Natural killer cell (primary cell): ENCODE data around the gene ZC3H15. TPM values are rescaled to one million over a fixed set of nuclear protein-coding genes. Genes with fewer than 3 reads are reported as not detected.
A peak's percentile ranks its signal among the peaks of the same experiment; 100 is the strongest.

Experiments
- ATAC-seq, 3 donors: fragments of 150-1000 bp in 2 of 3; fragments of 200-7000 bp in 1 of 3; cut with Tn5 transposase; 1 replicate in 1 of 3; 2 replicates in 2 of 3; pipeline ENCODE4 v1.10.0; 2021; ENCODE audit warnings: mild to moderate bottlenecking in 2 of 3, moderate library complexity in 2 of 3
- DNase-seq, 2 donors: peaks; one replicate each; pipeline versions ENCODE4 v3.0.0 to v3.0.0-alpha.2; 2013 to 2021; ENCODE audit warnings: mixed read lengths in 1 of 2
- H3K27ac ChIP-seq: one replicate; pipeline ENCODE4 v1.5.1; 2013; ENCODE audit warnings: mild to moderate bottlenecking, low read length
- H3K27me3 ChIP-seq: one replicate; pipeline ENCODE4 v1.6.1; 2013; ENCODE audit warnings: low read length; ENCODE audit not compliant: control insufficient read depth, insufficient read depth
- H3K36me3 ChIP-seq: one replicate; pipeline ENCODE4 v1.6.1; 2013; ENCODE audit warnings: low read length; ENCODE audit not compliant: control insufficient read depth, insufficient read depth
- H3K4me1 ChIP-seq: one replicate; pipeline ENCODE4 v1.6.1; 2013; ENCODE audit warnings: low read length; ENCODE audit not compliant: control insufficient read depth, insufficient read depth
- H3K4me3 ChIP-seq: one replicate; pipeline ENCODE4 v1.5.1; 2013; ENCODE audit warnings: low read length
- H3K9me3 ChIP-seq: one replicate; pipeline ENCODE4 v1.6.1; 2013; ENCODE audit warnings: low read length; ENCODE audit not compliant: control insufficient read depth, insufficient read depth
- H3K27ac Mint-ChIP-seq, 2 donors: one replicate each; pipeline ENCODE4 v1.8.0; 2022; ENCODE audit warnings: mild to moderate bottlenecking in 2 of 2, mixed read lengths in 2 of 2, moderate library complexity in 1 of 2
- H3K27me3 Mint-ChIP-seq, 2 donors: one replicate each; pipeline ENCODE4 v1.8.0; 2022; ENCODE audit warnings: low read depth in 2 of 2, mixed read lengths in 2 of 2
- H3K36me3 Mint-ChIP-seq: one replicate; pipeline ENCODE4 v1.8.0; 2022; ENCODE audit warnings: mixed read lengths
- H3K4me1 Mint-ChIP-seq, 2 donors: one replicate each; pipeline ENCODE4 v1.8.0; 2022; ENCODE audit warnings: mixed read lengths in 2 of 2
- H3K4me3 Mint-ChIP-seq: one replicate; pipeline ENCODE4 v1.8.0; 2022; ENCODE audit warnings: mild to moderate bottlenecking, moderate library complexity, mixed read lengths
- H3K9me3 Mint-ChIP-seq, 2 donors: one replicate each; pipeline ENCODE4 v1.8.0; 2022; ENCODE audit warnings: mixed read lengths in 2 of 2
- WGBS: methylation state at CpG from one replicate; pipeline ENCODE4 v1.1.7; 2013; ENCODE audit warnings: missing lambda C conversion rate; ENCODE audit not compliant: insufficient coverage; 5-methylcytosine and 5-hydroxymethylcytosine counted together
- intact Hi-C: fragments of 100-400 bp; cut with micrococcal nuclease; formaldehyde crosslinking; loops from one replicate; pipeline ENCODE4 v1.14.2; 2022
- total RNA-seq, 4 donors: library from RNA; stranded (reverse); fragments of 120-200 nt in 1 of 4; gene quantifications; one replicate each; pipeline versions ENCODE4 v1.2.3 to v1.2.4, GENCODE V29; 2013 to 2022
- TF ChIP-seq, protein P1 (sequence below): fragments of 200-600 bp; IDR thresholded peaks from one replicate; pipeline ENCODE4 v1.8.0; 2022; ENCODE audit warnings: antibody characterized with exemption

Gene ZC3H15
- total RNA-seq, 3 donors from 2014 or later (not counting 1 experiment from before 2014, with no cell fraction given): 92.5 to 115 (median 106) TPM

DNA sequence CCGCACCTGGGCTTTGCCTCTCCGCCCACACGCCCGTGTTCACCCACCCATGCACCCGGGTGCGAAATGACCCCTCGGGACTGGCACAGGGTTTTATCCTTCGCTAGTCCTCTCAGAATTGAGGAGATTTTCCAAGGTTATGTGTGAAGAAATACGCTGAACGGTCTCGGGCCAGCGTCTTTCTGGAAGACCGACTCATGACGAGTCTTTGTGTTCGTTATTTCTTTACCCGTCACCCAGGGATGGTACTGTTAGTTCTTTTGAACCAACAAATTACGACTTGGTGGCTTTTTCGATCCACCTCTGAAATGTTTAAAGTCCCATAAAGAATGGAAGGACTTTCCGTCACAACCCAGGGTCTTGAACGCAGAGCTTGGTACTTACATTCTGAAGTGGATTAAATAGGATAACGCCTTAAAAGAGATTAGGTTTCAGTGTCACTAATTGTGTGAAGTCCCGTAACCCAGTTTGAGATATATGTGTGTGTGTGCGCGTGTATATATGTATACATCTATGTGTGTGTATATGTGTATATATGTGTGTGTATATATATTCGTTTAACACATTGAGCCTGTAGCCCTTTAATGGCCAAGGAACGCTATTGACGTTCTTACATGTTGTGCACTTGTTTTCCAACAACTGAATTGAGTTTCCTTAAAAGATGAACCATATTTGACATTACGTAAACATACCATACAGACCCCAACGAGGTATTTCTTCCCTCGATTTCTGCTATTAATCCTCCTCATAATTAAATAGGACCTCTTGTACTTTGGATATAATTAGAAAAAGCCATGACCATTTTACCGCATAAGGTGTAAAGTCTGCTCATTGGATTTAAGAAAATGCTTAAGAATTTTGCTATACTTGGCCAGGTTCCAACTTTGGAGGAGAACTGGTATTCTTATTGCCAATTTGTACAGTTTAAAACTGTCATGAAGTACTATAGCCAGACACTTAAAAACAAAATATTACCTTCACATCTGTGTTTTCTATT is 889 bp downstream of the ZC3H15 start:
- Histone ChIP-seq H3K4me3 (peak overlapping the region; percentile 88), H3K9me3 (no peaks in the 10 kb centered on the region), H3K36me3 (no peaks in the 10 kb centered on the region), H3K27me3 (no peaks in the 10 kb centered on the region), H3K4me1 (no peaks in the 10 kb centered on the region), H3K27ac (peak overlapping the region; percentile 89)
- H3K27ac Mint-ChIP-seq: peak overlapping the region; percentile 97 to 98
- intact Hi-C loops: loop anchor here (2.0 kb wide), 1 partner anchor 104 kb away; the partner anchor contains the start of gene ITGAV
- TF ChIP-seq, protein P1, sequence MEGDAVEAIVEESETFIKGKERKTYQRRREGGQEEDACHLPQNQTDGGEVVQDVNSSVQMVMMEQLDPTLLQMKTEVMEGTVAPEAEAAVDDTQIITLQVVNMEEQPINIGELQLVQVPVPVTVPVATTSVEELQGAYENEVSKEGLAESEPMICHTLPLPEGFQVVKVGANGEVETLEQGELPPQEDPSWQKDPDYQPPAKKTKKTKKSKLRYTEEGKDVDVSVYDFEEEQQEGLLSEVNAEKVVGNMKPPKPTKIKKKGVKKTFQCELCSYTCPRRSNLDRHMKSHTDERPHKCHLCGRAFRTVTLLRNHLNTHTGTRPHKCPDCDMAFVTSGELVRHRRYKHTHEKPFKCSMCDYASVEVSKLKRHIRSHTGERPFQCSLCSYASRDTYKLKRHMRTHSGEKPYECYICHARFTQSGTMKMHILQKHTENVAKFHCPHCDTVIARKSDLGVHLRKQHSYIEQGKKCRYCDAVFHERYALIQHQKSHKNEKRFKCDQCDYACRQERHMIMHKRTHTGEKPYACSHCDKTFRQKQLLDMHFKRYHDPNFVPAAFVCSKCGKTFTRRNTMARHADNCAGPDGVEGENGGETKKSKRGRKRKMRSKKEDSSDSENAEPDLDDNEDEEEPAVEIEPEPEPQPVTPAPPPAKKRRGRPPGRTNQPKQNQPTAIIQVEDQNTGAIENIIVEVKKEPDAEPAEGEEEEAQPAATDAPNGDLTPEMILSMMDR: no peak
- 4% methylated on average over 29 of the region's 31 CpGs for WGBS
- peaks cover 63 to 66% of the 10 kb centered on the region in 2 donors for H3K4me1 Mint-ChIP-seq
- ATAC-seq: peak in 1 of 3 donors; percentile 2
- no peaks in the 10 kb centered on the region for H3K27me3 Mint-ChIP-seq
- H3K4me3 Mint-ChIP-seq: peak overlapping the region; percentile 99
- DNase-seq: peak in 1 of 2 donors; percentile 33
- H3K36me3 Mint-ChIP-seq: no peaks in the 10 kb centered on the region
- no peaks in the 10 kb centered on the region for H3K9me3 Mint-ChIP-seq

DNA sequence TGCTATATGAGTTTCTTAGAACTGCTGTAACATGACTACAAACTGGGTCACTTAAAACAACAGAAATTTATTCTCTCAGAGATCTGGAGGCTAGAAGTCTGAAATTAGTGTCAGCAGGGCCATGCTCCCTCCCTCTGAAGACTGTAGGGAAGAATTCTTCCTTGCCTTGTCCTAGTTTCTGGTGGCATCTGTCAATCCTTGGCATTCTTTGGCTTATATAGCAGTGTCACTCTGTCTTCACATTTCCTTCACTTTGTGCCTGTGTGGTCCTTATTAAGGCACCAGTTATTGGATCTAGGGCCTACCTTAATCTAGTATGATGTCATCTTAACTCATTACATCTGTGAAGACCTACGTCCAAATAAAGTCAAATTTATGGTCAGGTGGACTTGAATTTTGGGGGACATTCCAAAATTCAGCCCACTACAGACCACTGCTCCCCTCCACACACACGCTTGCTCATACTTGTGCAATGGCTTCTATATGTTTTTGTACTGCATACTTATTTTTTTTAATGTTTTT is 7.6 kb downstream of the ZC3H15 start:
- Mint-ChIP-seq H3K9me3 (no peaks in the 10 kb centered on the region), H3K4me1 (peaks cover 68 to 78% of the 10 kb centered on the region in 2 donors), H3K27me3 (no peaks in the 10 kb centered on the region), H3K4me3 (no peak overlapping the region), H3K36me3 (no peaks in the 10 kb centered on the region), H3K27ac (peak overlapping the region; percentile 61 to 72)
- Histone ChIP-seq H3K4me1 (no peaks in the 10 kb centered on the region), H3K4me3 (no peak overlapping the region), H3K9me3 (no peaks in the 10 kb centered on the region), H3K27ac (no peak overlapping the region), H3K36me3 (peaks cover 24% of the 10 kb centered on the region), H3K27me3 (no peaks in the 10 kb centered on the region)
- TF ChIP-seq, protein P1: no peak
- intact Hi-C loops: no loop called here
- whole genome bisulfite sequencing: 92% methylated on average over 2 of the region's 2 CpGs
- DNase-seq: no peak
- ATAC-seq: no peak

DNA sequence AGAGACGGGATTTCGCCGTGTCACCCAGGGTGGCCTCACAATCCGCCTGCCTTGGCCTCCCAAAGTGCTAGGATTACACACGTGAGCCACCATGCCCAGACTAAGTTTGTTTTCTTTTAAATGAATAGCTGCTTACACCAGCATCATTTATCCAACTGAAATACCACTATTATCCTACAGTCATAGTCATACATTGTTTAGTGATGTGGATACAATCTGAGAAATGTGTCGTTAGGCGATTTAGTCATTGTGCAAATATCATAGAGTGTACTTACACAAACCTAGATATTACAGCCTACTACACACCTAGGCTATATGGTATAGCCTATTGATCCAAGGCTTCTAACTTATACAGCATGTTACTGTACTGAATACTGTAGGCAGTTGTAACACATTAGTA is 10.3 kb downstream of the ZC3H15 start:
- no peaks in the 10 kb centered on the region for H3K9me3 Mint-ChIP-seq
- WGBS: 94% methylated on average over 5 of the region's 7 CpGs
- TF ChIP-seq, protein P1: no peak
- no peak overlapping the region for H3K4me3 ChIP-seq
- H3K27me3 ChIP-seq: no peaks in the 10 kb centered on the region
- H3K4me3 Mint-ChIP-seq: no peak overlapping the region
- no peaks in the 10 kb centered on the region for H3K4me1 ChIP-seq
- H3K36me3 Mint-ChIP-seq: no peaks in the 10 kb centered on the region
- H3K9me3 ChIP-seq: no peaks in the 10 kb centered on the region
- H3K27me3 Mint-ChIP-seq: no peaks in the 10 kb centered on the region
- H3K4me1 Mint-ChIP-seq: peaks cover 54 to 64% of the 10 kb centered on the region in 2 donors
- ATAC-seq (no peak), DNase-seq (no peak)
- no peak overlapping the region for H3K27ac ChIP-seq
- peak overlapping the region in 1 of 2 donors; percentile 14 for H3K27ac Mint-ChIP-seq
- intact Hi-C loops: no loop called here
- H3K36me3 ChIP-seq: peaks cover 44% of the 10 kb centered on the region
